Omental fat pad (tissue), 4 donors: Measurements from ENCODE around the gene TXNRD3. TPM values are rescaled to one million over a fixed set of nuclear protein-coding genes. Genes with fewer than 3 reads are reported as not detected.
"Not testable (repeated sequence)": the region's sequence is repeated elsewhere in the genome, so short reads cannot be mapped to it uniquely, and the experiment has no call there.

Experiments
- ATAC-seq: fragments of 150-250 bp; one replicate; pipeline ENCODE4 v1.9.1; 2016; ENCODE audit warnings: mild to moderate bottlenecking, moderate library complexity; ENCODE audit not compliant: low FRiP score
- DNase-seq: peaks from one replicate; pipeline ENCODE4 v3.0.0-alpha.2; 2019; ENCODE audit warnings: low spot score
- CTCF ChIP-seq, 3 donors: fragments of 450-650 bp; IDR thresholded peaks; one replicate each; pipeline ENCODE4 v1.5.1; 2016 to 2017; ENCODE audit warnings: antibody characterized with exemption in 3 of 3, mild to moderate bottlenecking in 3 of 3, moderate library complexity in 2 of 3
- total RNA-seq, 4 donors: library from RNA; depleted of rRNA; stranded (reverse); fragments of >200 nt; gene quantifications; one replicate each; pipeline ENCODE4 v1.1.0, GENCODE V29; 2016

Gene TXNRD3
- total RNA-seq, 4 donors from 2014 or later = 6.4 to 12.5 (median 8.3) TPM

- ATAC-seq (no peak), DNase-seq (no peak)
- no peak for TF ChIP-seq CTCF (IDR thresholded peaks at IDR 0.05)
Measured at GRCh38 chr3:126638790-126639189, 16.1 kb downstream of the TXNRD3 start.

- no peak for ATAC-seq
- no peak for DNase-seq
- no peak for TF ChIP-seq CTCF (IDR thresholded peaks at IDR 0.05)
Measured at GRCh38 chr3:126636436-126636835, 18.5 kb downstream of the TXNRD3 start.

- DNase-seq (no peak), ATAC-seq (no peak)
- TF ChIP-seq CTCF (IDR thresholded peaks at IDR 0.05) = no peak
Measured at GRCh38 chr3:126634803-126635202, 20.1 kb downstream of the TXNRD3 start.

GRCh38 chr3:126630020-126630419, 24.9 kb downstream of the TXNRD3 start:
- ATAC-seq (no peak), DNase-seq (no peak)
- no peak for TF ChIP-seq CTCF (IDR thresholded peaks at IDR 0.05)

GRCh38 chr3:126625735-126626134, 29.2 kb downstream of the TXNRD3 start:
- ATAC-seq, DNase-seq: not testable (repeated sequence)

GRCh38 chr3:126622694-126623093, 32.2 kb downstream of the TXNRD3 start:
- no peak for TF ChIP-seq CTCF (IDR thresholded peaks at IDR 0.05)
- ATAC-seq = no peak
- no peak for DNase-seq

GRCh38 chr3:126621627-126622345, 33.1 kb downstream of the TXNRD3 start:
- no peak for TF ChIP-seq CTCF (IDR thresholded peaks at IDR 0.05)
- DNase-seq (no peak), ATAC-seq (no peak)
